Loucy (cell line): ENCODE results near the gene ADAMTSL2.

Source experiments
- H2AFZ ChIP-seq: fragments of 200-600 bp; sonication (generic); 2 replicates; pipeline ENCODE4 v1.6.0; 2016; ENCODE audit warnings: antibody characterized with exemption, mild to moderate bottlenecking, low read length, moderate library complexity
- H3F3A ChIP-seq: fragments of 200-600 bp; 2 replicates; pipeline ENCODE4 v1.6.0; 2016; ENCODE audit warnings: antibody characterized with exemption, low read depth, mild to moderate bottlenecking
- H3K27me3 ChIP-seq: fragments of 200-600 bp; sonication (generic); 2 replicates; pipeline ENCODE4 v1.6.1; 2014; ENCODE audit warnings: low read length, mild to moderate bottlenecking; ENCODE audit not compliant: insufficient read depth, poor library complexity, severe bottlenecking
- H3K36me3 ChIP-seq: fragments of 200-600 bp; sonication (generic); 2 replicates; pipeline ENCODE4 v1.6.1; 2016; ENCODE audit warnings: low read length; ENCODE audit not compliant: insufficient read depth
- H3K4me1 ChIP-seq: fragments of 200-600 bp; sonication (generic); 2 replicates; pipeline ENCODE4 v1.5.1; 2014; ENCODE audit warnings: low read length, mild to moderate bottlenecking; ENCODE audit not compliant: insufficient read depth, poor library complexity, severe bottlenecking
- H3K4me2 ChIP-seq: fragments of 200-600 bp; sonication (generic); 2 replicates; pipeline ENCODE4 v1.6.0; 2014; ENCODE audit warnings: antibody characterized with exemption, low read length, low read depth, mild to moderate bottlenecking; ENCODE audit not compliant: poor library complexity, severe bottlenecking
- H3K4me3 ChIP-seq: fragments of 200-600 bp; sonication (generic); 2 replicates; pipeline ENCODE4 v1.5.1; 2014; ENCODE audit warnings: low read length, mild to moderate bottlenecking, mixed read lengths; ENCODE audit not compliant: poor library complexity, severe bottlenecking
- H3K79me2 ChIP-seq: fragments of 200-600 bp; sonication (generic); 2 replicates; pipeline ENCODE4 v1.6.1; 2014; ENCODE audit warnings: low read length; ENCODE audit not compliant: insufficient read depth
- H3K9ac ChIP-seq: fragments of 200-600 bp; sonication (generic); 2 replicates; pipeline ENCODE4 v1.6.0; 2014; ENCODE audit warnings: mild to moderate bottlenecking, low read depth, low read length, moderate library complexity; ENCODE audit not compliant: poor library complexity, severe bottlenecking
- H3K9me2 ChIP-seq: fragments of 200-600 bp; sonication (generic); replicated peaks from 2 replicates; pipeline ENCODE4 v1.6.1; 2016; ENCODE audit warnings: low read depth, low read length, mixed read lengths
- H3K9me3 ChIP-seq: fragments of 200-600 bp; sonication (generic); 2 replicates; pipeline ENCODE4 v1.6.1; 2014; ENCODE audit warnings: mild to moderate bottlenecking, antibody characterized with exemption, low read length, low read depth; ENCODE audit not compliant: insufficient read depth
- H4K20me1 ChIP-seq: fragments of 200-600 bp; sonication (generic); 2 replicates; pipeline ENCODE4 v1.6.0; 2014; ENCODE audit warnings: antibody characterized with exemption, low read length, mild to moderate bottlenecking; ENCODE audit not compliant: insufficient read depth, poor library complexity, severe bottlenecking
- EZH2phosphoT487 ChIP-seq: fragments of 200-600 bp; IDR thresholded peaks from 2 replicates; pipeline ENCODE4 v1.6.1; 2018; ENCODE audit warnings: antibody characterized with exemption, mild to moderate bottlenecking, moderate library complexity, borderline replicate concordance
- TF ChIP-seq, protein P1 (sequence below): fragments of 200-600 bp; sonication (generic); conservative IDR thresholded peaks from 2 replicates; pipeline ENCODE4 v1.5.1; 2014; ENCODE audit warnings: mild to moderate bottlenecking, antibody characterized with exemption, low read length

The ADAMTSL2 gene

DNA sequence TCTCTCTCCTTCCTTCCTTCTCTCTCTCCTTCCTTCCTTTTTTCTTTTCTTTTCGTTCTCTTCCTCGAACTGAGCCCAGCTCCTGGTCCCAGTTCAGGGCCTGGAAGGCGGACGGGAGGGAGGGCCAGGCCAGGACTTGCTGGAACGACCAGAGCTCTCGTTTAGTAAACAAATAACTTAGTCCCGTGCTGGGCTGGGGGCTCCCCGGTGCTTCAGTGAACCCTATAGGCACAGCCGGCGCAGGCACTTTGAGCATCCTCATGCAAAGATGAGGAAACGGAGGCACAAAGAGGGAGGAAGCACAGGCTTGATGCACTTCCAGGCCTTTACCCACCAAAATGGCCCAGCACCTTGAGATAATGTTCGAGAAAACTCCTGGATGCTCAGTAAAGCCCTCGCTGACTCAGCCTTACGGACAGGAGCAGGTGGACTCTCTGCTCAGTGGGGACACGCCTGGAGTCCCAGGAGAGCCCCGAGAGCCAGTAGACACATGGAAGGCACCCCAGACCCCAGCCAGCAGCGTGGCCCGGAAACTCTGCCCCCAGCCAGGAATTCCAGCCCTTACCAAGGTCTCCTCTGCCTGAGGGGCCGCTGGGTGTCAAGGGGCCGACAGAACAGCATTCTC is 55.8 kb downstream of the ADAMTSL2 start:
- Histone ChIP-seq H2AFZ (no peak overlapping the region), H3K9ac (no peak overlapping the region), H3K9me2 (no peaks in the 10 kb centered on the region), H3F3A (peaks cover 4% of the 10 kb centered on the region; the same call in 1 of the 2 replicates), H4K20me1 (no peaks in the 10 kb centered on the region), H3K4me2 (no peak overlapping the region), H3K27me3 (no peaks in the 10 kb centered on the region), H3K4me3 (no peak overlapping the region), H3K36me3 (no peaks in the 10 kb centered on the region), H3K79me2 (peaks cover 29% of the 10 kb centered on the region), H3K9me3 (no peaks in the 10 kb centered on the region), H3K4me1 (peaks cover 24% of the 10 kb centered on the region)
- TF ChIP-seq EZH2phosphoT487, result no peak
- TF ChIP-seq, protein P1, sequence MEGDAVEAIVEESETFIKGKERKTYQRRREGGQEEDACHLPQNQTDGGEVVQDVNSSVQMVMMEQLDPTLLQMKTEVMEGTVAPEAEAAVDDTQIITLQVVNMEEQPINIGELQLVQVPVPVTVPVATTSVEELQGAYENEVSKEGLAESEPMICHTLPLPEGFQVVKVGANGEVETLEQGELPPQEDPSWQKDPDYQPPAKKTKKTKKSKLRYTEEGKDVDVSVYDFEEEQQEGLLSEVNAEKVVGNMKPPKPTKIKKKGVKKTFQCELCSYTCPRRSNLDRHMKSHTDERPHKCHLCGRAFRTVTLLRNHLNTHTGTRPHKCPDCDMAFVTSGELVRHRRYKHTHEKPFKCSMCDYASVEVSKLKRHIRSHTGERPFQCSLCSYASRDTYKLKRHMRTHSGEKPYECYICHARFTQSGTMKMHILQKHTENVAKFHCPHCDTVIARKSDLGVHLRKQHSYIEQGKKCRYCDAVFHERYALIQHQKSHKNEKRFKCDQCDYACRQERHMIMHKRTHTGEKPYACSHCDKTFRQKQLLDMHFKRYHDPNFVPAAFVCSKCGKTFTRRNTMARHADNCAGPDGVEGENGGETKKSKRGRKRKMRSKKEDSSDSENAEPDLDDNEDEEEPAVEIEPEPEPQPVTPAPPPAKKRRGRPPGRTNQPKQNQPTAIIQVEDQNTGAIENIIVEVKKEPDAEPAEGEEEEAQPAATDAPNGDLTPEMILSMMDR, result no peak

DNA sequence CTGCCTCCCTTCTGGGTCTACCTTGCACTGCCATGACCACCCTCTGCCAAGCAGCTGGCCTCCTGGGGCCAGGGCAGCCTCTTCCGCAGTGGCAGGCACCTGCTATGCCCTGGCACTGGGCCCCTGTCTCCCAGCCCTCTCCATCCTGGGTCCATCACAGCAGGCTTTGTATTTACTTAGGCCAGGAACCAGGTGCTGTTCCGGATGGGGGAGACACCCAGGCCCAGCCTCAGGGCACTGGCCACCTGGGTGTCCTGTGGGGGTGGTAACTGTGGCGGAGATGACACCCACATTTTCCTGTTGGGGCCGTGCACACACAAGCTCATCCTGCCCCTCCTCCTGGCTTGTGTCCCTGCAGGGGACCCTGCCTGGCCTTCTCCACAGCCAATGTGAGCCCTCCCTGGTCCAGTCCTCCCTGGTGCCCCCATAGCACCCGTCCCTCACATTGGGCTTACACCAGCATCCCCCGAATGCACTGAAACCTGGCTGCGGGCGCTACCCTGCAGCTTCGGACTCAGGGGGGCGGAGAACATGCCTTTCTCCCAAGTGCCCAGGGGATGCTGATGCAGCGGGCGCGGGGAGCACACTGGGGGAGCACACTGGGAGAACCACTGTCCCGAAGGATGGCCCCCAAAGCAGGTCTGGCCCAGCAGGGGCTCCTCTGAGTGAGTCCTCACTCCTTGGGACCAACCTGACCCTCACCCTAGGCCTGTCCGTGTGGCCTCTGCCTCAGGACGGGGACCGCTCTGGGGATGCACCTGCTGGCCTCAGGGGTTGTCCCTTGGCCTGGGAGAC is 56.8 kb downstream of the ADAMTSL2 start:
- Histone ChIP-seq H3F3A (peaks cover 4% of the 10 kb centered on the region; the same call in 1 of the 2 replicates), H3K27me3 (no peaks in the 10 kb centered on the region), H3K36me3 (no peaks in the 10 kb centered on the region), H3K9ac (no peak overlapping the region), H4K20me1 (no peaks in the 10 kb centered on the region), H3K4me2 (no peak overlapping the region), H3K4me1 (peaks cover 15% of the 10 kb centered on the region), H3K9me2 (no peaks in the 10 kb centered on the region), H3K79me2 (peaks cover 20% of the 10 kb centered on the region), H3K9me3 (no peaks in the 10 kb centered on the region; the same call in 1 of the 2 replicates), H2AFZ (no peak overlapping the region), H3K4me3 (no peak overlapping the region)
- no peak for TF ChIP-seq EZH2phosphoT487
- TF ChIP-seq, protein P1, result no peak

DNA sequence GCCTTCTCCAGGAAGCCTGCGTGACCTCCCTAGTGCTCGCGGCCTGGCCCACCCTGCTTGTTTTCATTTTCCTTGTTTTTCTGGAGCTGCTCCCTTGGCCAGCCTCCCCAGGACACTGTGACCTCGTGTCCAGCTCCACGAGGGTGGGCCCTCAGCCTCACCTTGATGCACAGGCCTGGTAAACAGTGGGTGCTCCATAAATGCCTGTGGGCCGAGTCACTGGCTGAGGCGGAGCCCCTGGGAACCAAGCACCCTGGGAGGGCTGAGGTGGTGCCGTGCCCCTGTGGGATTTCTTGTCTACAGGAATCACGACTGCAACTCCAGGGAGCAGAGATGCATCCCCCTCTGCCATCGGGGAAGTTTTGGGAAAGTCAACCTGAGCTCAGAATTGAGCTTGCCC is 57.5 kb downstream of the ADAMTSL2 start:
- H3K9me2 ChIP-seq, result no peaks in the 10 kb centered on the region
- no peak overlapping the region for H2AFZ ChIP-seq
- peaks cover 9% of the 10 kb centered on the region for H3K4me1 ChIP-seq
- no peak overlapping the region for H3K9ac ChIP-seq
- no peak for TF ChIP-seq EZH2phosphoT487
- TF ChIP-seq, protein P1, result no peak
- peaks cover 4% of the 10 kb centered on the region; the same call in 1 of the 2 replicates for H3F3A ChIP-seq
- H3K79me2 ChIP-seq, result peaks cover 13% of the 10 kb centered on the region
- H3K4me2 ChIP-seq, result no peak overlapping the region
- no peaks in the 10 kb centered on the region for H3K36me3 ChIP-seq
- no peak overlapping the region for H3K4me3 ChIP-seq
- H4K20me1 ChIP-seq, result no peaks in the 10 kb centered on the region
- H3K9me3 ChIP-seq, result peaks cover 5% of the 10 kb centered on the region; the same call in 1 of the 2 replicates
- H3K27me3 ChIP-seq, result no peaks in the 10 kb centered on the region
